ENCODE results near the gene TKFC.

The TKFC gene

DNA sequence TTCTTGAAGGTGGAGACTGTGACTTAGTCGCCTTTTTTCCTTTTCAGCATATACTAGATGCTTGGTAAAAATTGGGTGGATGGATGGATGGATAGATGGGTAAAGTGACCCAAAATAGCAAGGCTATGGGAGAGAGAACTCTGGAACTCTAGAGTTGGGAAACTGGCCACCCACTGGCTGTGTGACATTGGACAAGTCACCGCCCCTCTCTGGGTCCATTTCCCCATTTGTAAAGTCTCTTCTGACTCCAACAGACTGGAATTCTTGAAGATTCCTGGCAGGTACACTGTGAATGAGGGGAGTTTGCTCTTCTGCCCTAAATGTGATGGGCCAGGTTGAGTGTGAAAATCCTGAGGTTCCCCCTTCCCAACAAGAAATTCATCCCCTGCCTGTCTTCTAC lies 8.0 kb downstream of the TKFC start:
- Histone ChIP-seq H3K4me1 (ENCODE audit: low read length) (peaks cover 15% of the 10 kb centered on the region), H4K20me1 (ENCODE audit: insufficient read depth, low read length) (no peaks in the 10 kb centered on the region), H3K27me3 (ENCODE audit: low read depth, low read length) (no peaks in the 10 kb centered on the region), H3K27ac (ENCODE audit: low read length) (no peak overlapping the region), H3K9me3 (ENCODE audit: insufficient read depth, low read length) (no peaks in the 10 kb centered on the region), H3K36me3 (replicated peaks; ENCODE audit: low read depth, low read length) (peaks cover 22% of the 10 kb centered on the region), H3K4me3 (ENCODE audit: low read length) (no peak overlapping the region), H3K9ac (ENCODE audit: low read length) (no peak overlapping the region), H3K4me2 (ENCODE audit: low read length) (no peak overlapping the region), H3K79me2 (ENCODE audit: low read length) (no peaks in the 10 kb centered on the region), H2AFZ (ENCODE audit: low read depth, low read length) (no peak overlapping the region)
- TF ChIP-seq, protein P1, sequence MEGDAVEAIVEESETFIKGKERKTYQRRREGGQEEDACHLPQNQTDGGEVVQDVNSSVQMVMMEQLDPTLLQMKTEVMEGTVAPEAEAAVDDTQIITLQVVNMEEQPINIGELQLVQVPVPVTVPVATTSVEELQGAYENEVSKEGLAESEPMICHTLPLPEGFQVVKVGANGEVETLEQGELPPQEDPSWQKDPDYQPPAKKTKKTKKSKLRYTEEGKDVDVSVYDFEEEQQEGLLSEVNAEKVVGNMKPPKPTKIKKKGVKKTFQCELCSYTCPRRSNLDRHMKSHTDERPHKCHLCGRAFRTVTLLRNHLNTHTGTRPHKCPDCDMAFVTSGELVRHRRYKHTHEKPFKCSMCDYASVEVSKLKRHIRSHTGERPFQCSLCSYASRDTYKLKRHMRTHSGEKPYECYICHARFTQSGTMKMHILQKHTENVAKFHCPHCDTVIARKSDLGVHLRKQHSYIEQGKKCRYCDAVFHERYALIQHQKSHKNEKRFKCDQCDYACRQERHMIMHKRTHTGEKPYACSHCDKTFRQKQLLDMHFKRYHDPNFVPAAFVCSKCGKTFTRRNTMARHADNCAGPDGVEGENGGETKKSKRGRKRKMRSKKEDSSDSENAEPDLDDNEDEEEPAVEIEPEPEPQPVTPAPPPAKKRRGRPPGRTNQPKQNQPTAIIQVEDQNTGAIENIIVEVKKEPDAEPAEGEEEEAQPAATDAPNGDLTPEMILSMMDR (IDR thresholded peaks at IDR 0.05; ENCODE audit: low read depth, low read length): no peak
- TF ChIP-seq EZH2phosphoT487 (IDR thresholded peaks at IDR 0.05; ENCODE audit: low read depth): no peak

DNA sequence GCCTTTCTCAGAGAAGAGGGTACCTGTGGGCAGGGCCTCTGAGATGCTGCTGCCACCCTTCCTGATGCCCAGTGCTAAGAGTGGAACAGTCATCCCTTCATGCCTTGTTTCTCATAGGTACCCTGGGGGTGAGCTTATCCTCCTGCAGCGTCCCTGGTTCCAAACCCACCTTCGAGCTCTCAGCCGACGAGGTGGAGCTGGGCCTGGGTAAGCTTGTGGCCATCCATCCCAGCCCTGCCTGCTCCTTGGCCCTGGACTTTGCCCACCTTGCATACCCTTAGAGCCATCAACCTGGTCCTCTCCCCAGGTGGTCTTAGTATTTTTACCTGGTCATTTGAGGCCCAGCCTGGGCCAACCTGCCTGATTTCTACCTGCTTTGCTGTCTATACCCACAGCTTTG lies 8.7 kb downstream of the TKFC start:
- no peaks in the 10 kb centered on the region for H3K9me3 ChIP-seq (ENCODE audit: insufficient read depth, low read length)
- no peak overlapping the region for H3K9ac ChIP-seq (ENCODE audit: low read length)
- TF ChIP-seq EZH2phosphoT487 (IDR thresholded peaks at IDR 0.05; ENCODE audit: low read depth): no peak
- peaks cover 29% of the 10 kb centered on the region for H3K36me3 ChIP-seq (replicated peaks; ENCODE audit: low read depth, low read length)
- no peaks in the 10 kb centered on the region for H4K20me1 ChIP-seq (ENCODE audit: insufficient read depth, low read length)
- no peak overlapping the region for H3K27ac ChIP-seq (ENCODE audit: low read length)
- H3K4me3 ChIP-seq (ENCODE audit: low read length): no peak overlapping the region
- no peak overlapping the region for H3K4me2 ChIP-seq (ENCODE audit: low read length)
- H3K79me2 ChIP-seq (ENCODE audit: low read length): no peaks in the 10 kb centered on the region
- peaks cover 8% of the 10 kb centered on the region; the same call in 1 of the 2 replicates for H3K4me1 ChIP-seq (ENCODE audit: low read length)
- no peak overlapping the region for H2AFZ ChIP-seq (ENCODE audit: low read depth, low read length)
- H3K27me3 ChIP-seq (ENCODE audit: low read depth, low read length): no peaks in the 10 kb centered on the region

DNA sequence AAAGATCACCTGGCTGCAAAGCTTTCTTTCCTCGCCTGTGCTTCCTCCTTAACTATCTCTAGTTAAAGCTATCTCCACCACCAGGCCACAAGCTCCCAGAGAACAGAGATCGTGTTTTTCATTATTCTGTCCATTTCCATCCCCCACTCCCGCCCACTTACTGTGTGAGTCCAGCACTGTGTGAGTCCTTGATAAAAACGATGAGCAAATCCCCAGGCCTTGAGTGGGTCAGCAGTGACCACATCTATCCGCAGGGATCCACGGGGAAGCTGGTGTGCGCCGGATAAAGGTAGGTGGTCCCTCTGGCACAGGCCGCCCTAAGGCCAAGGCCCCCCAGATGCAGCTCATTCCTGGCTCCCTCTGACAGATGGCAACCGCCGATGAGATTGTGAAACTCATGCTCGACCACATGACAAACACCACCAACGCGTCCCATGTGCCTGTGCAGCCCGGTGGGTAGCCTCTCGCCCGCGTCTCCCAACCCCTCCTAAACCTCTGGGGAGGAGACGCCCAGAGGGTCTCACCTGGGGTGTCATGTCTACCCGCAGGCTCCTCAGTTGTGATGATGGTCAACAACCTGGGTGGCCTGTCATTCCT lies 9.3 kb downstream of the TKFC start:
- Histone ChIP-seq H4K20me1 (ENCODE audit: insufficient read depth, low read length) (0 out of 2 replicates have a peak, but pooled peaks cover 4% of the 10 kb centered on the region), H3K4me1 (ENCODE audit: low read length) (peaks cover 8% of the 10 kb centered on the region; the same call in 1 of the 2 replicates), H3K4me3 (ENCODE audit: low read length) (no peak overlapping the region), H2AFZ (ENCODE audit: low read depth, low read length) (no peak overlapping the region), H3K27ac (ENCODE audit: low read length) (no peak overlapping the region), H3K9ac (ENCODE audit: low read length) (no peak overlapping the region), H3K36me3 (replicated peaks; ENCODE audit: low read depth, low read length) (peaks cover 33% of the 10 kb centered on the region), H3K79me2 (ENCODE audit: low read length) (no peaks in the 10 kb centered on the region), H3K4me2 (ENCODE audit: low read length) (no peak overlapping the region), H3K27me3 (ENCODE audit: low read depth, low read length) (no peaks in the 10 kb centered on the region), H3K9me3 (ENCODE audit: insufficient read depth, low read length) (no peaks in the 10 kb centered on the region)
- TF ChIP-seq, protein P1 (IDR thresholded peaks at IDR 0.05; ENCODE audit: low read depth, low read length): no peak
- no peak for TF ChIP-seq EZH2phosphoT487 (IDR thresholded peaks at IDR 0.05; ENCODE audit: low read depth)

DNA sequence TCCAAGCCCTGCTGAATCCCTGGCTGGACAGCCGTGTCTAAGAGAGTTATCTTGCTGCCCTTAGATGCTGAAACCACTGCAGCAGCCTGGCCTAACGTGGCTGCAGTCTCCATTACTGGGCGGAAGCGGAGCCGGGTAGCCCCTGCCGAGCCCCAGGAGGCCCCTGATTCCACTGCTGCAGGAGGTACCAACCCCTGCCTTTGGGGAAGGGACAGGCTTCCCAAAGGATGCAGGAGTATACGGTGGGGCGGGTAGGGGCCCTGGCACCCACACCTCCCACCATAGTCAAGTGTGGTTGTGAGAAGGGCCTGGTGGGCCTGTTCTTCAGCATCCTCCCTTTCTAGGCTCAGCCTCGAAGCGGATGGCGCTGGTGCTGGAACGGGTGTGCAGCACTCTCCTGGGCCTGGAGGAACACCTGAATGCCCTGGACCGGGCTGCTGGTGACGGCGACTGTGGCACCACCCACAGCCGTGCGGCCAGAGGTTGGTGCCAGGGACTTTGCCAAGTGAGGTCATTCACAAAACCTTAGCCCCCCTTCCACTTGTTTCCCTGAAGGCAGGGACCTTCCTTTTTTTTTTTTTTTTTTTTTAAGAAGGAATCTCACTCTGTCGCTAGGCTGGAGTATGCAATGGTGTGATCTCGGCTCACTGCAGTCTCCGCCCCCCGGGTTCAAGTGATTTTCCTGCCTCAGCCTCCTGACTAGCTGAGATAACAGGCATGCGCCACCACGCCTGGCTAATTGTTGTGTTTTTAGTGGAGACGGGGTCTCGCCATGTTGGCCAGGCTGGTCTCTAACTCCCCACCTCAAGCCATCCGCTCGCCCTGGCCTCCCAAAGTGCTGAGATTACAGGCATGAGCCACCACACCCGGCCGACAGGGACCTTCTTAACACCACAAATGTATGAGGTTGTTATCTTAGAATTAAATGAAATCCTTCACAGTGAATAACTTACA lies 11.0 kb downstream of the TKFC start:
- TF ChIP-seq, protein P1 (IDR thresholded peaks at IDR 0.05; ENCODE audit: low read depth, low read length): no peak
- TF ChIP-seq EZH2phosphoT487 (IDR thresholded peaks at IDR 0.05; ENCODE audit: low read depth): no peak
- Histone ChIP-seq H3K27me3 (ENCODE audit: low read depth, low read length) (no peaks in the 10 kb centered on the region), H4K20me1 (ENCODE audit: insufficient read depth, low read length) (0 out of 2 replicates have a peak, but pooled peaks cover 4% of the 10 kb centered on the region), H3K9ac (ENCODE audit: low read length) (no peak overlapping the region), H3K36me3 (replicated peaks; ENCODE audit: low read depth, low read length) (peaks cover 47% of the 10 kb centered on the region), H3K27ac (ENCODE audit: low read length) (no peak overlapping the region), H3K9me3 (ENCODE audit: insufficient read depth, low read length) (no peaks in the 10 kb centered on the region), H2AFZ (ENCODE audit: low read depth, low read length) (no peak overlapping the region), H3K79me2 (ENCODE audit: low read length) (no peaks in the 10 kb centered on the region), H3K4me2 (ENCODE audit: low read length) (no peak overlapping the region), H3K4me3 (ENCODE audit: low read length) (no peak overlapping the region), H3K4me1 (ENCODE audit: low read length) (peaks cover 8% of the 10 kb centered on the region; the same call in 1 of the 2 replicates)
